ENCODE data around the gene SLC5A3. TPM values are rescaled to one million over a fixed set of nuclear protein-coding genes. Genes with fewer than 3 reads are reported as not detected.
A peak's percentile ranks its signal among the peaks of the same experiment; 100 is the strongest.

The SLC5A3 gene
- total RNA-seq, 2 donors from 2014 or later = 36.1 to 59.1 TPM

DNA sequence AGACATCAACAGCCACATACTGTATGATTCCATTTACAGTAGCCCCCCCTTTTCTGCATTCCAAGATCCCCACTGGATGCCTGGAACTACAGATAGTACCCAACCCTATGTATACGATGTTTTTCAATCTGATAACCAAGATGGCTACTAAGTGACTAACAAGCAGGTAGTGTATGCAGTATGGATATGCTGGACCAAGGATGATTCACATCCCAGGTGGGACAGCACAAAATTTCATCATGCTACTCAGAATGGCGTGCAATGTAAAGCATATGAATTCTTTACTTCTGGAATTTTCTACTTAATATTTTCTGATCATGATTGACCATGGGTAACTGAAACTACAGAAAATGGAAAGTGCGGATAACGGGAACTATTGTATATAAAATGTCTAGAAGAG, 30.0 kb upstream of the SLC5A3 start:
- DNase-seq (ENCODE audit: low spot score) (no peak), ATAC-seq (no peak)
- H3K4me1 Mint-ChIP-seq (ENCODE audit: low read depth in 2 of 2) = peaks cover 10 to 13% of the 10 kb centered on the region in 2 donors
- no peak overlapping the region for H3K27ac Mint-ChIP-seq
- H3K9me3 Mint-ChIP-seq = peaks cover 5% of the 10 kb centered on the region
- H3K4me3 Mint-ChIP-seq = no peak overlapping the region
- no peaks in the 10 kb centered on the region for H3K27me3 Mint-ChIP-seq
- no peaks in the 10 kb centered on the region for H3K36me3 Mint-ChIP-seq

DNA sequence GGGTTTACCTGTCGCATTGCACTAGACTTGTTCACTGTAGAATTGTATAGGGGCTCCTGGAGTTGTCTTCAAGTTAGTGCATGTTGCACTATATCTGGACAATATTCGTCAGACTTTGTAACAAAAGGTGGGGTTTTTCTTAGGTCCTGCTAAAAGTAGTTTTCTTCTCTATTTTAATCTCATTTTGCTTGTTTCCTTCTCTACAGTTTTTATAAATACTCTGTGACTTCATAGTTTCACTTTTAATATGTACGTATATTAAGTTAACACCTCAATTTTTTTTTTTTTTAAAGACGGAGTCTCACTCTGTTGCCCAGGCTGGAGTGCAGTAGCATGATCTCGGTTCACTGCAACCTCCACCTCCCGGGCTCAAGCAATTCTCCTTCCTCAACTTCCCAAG, 26.5 kb upstream of the SLC5A3 start:
- Mint-ChIP-seq H3K9me3 (peaks cover 5% of the 10 kb centered on the region), H3K36me3 (no peaks in the 10 kb centered on the region), H3K4me3 (peak overlapping the region; percentile 75), H3K4me1 (ENCODE audit: low read depth in 2 of 2) (peaks cover 10 to 13% of the 10 kb centered on the region in 2 donors), H3K27me3 (no peaks in the 10 kb centered on the region), H3K27ac (peak overlapping the region; percentile 65 to 89)
- peak; percentile 80 to 85 for ATAC-seq
- no peak for DNase-seq (ENCODE audit: low spot score)

DNA sequence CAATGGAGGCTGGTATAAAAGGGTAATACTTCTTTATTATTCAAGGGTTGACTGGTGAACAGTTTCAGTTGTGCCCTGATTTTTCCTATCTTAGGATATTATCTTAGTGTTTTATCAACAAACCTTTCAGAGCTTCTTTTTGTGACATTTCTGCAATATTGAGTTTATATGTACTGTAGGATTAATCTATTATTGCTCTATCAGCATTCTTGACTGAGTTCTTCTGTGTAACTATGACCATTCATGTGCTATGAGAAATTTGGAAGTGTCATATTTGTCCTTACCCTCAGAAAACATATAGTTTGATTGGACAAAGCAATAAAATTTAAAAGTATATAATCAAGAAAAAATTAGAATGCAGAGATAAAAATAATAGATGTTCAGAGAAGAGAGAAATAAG, 25.5 kb upstream of the SLC5A3 start:
- no peak for ATAC-seq
- Mint-ChIP-seq H3K4me3 (no peak overlapping the region), H3K9me3 (peaks cover 5% of the 10 kb centered on the region), H3K36me3 (no peaks in the 10 kb centered on the region), H3K27me3 (no peaks in the 10 kb centered on the region), H3K27ac (peak overlapping the region; percentile 65 to 89), H3K4me1 (ENCODE audit: low read depth in 2 of 2) (peaks cover 10 to 13% of the 10 kb centered on the region in 2 donors)
- DNase-seq (ENCODE audit: low spot score) = no peak

DNA sequence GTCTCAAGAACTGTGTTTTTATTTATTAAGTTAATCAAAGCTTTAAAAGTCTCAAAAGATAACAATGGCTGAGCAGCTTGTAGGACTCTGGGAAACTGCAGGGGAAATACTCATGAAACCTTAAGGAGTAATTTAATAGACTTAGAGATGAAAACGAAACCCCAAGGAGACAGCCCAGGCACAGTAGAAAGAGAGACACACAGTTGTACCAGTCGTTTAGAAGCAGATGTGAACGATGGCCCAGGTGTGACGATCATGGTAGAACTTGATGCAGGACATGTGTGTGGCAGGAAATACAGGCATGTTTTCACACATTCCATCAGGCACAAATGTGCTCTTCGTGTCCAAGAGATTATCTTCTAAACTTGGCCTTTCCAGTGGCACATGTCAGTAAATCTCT, 21.2 kb upstream of the SLC5A3 start:
- ATAC-seq (no peak), DNase-seq (ENCODE audit: low spot score) (no peak)
- H3K9me3 Mint-ChIP-seq = no peaks in the 10 kb centered on the region
- H3K27me3 Mint-ChIP-seq = no peaks in the 10 kb centered on the region
- no peak overlapping the region for H3K4me3 Mint-ChIP-seq
- no peaks in the 10 kb centered on the region for H3K36me3 Mint-ChIP-seq
- H3K4me1 Mint-ChIP-seq (ENCODE audit: low read depth in 2 of 2) = peaks cover 0 to under 1% of the 10 kb centered on the region in 2 donors
- no peak overlapping the region for H3K27ac Mint-ChIP-seq

DNA sequence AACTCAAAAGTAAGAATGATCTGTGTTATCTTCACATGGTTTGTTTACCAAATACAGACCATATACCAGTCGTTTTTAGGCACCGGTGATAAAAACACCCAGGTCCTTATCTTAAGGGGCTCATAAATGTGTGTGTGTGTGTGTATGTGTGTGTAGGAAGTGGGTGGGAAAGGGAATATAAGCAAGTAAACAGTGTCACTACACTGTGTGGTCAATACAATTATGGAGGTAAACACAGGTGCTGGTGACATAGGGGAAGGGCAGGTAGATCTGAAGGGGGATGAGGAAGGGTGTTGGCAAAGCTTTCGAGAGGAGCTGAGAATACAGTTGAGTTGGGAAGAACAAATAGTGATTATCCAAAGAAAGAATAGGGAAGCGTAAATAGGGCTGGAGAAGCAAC, 19.1 kb upstream of the SLC5A3 start:
- DNase-seq (ENCODE audit: low spot score) = no peak
- Mint-ChIP-seq H3K27me3 (no peaks in the 10 kb centered on the region), H3K4me3 (no peak overlapping the region), H3K4me1 (ENCODE audit: low read depth in 2 of 2) (no peaks in the 10 kb centered on the region), H3K36me3 (no peaks in the 10 kb centered on the region), H3K27ac (no peak overlapping the region), H3K9me3 (no peaks in the 10 kb centered on the region)
- ATAC-seq = no peak

GRCh38 chr21:34055615-34056014, 17.8 kb upstream of the SLC5A3 start:
- Mint-ChIP-seq H3K4me1 (ENCODE audit: low read depth in 2 of 2) (no peaks in the 10 kb centered on the region), H3K27me3 (no peaks in the 10 kb centered on the region), H3K36me3 (no peaks in the 10 kb centered on the region), H3K9me3 (no peaks in the 10 kb centered on the region), H3K4me3 (no peak overlapping the region), H3K27ac (peak overlapping the region; percentile 26 to 39)
- DNase-seq (ENCODE audit: low spot score) = no peak
- ATAC-seq = no peak

DNA sequence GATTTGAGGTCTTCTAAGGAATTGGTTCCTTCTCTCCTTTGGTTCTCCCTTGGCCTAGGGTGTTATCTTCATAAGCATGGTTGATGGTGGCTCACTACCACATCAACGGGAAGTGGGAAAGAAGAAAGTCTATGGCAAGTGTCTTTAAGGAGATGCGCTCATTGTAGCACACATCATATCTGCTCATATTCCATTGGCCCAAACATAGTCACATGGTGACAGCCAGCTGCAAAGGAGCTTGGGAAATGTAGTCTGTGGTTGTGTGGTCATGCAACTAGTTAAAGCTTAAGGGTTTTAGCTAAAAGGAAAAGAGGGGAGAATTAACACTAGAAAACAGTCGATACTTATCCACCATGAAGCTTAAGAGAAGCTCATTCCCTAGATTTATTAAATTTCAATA, 11.4 kb upstream of the SLC5A3 start:
- no peak for ATAC-seq
- no peak for DNase-seq (ENCODE audit: low spot score)
- H3K4me3 Mint-ChIP-seq = no peak overlapping the region
- H3K4me1 Mint-ChIP-seq (ENCODE audit: low read depth in 2 of 2) = peaks cover 0 to 2% of the 10 kb centered on the region in 2 donors
- H3K27me3 Mint-ChIP-seq = no peaks in the 10 kb centered on the region
- no peaks in the 10 kb centered on the region for H3K9me3 Mint-ChIP-seq
- no peak overlapping the region for H3K27ac Mint-ChIP-seq
- no peaks in the 10 kb centered on the region for H3K36me3 Mint-ChIP-seq

DNA sequence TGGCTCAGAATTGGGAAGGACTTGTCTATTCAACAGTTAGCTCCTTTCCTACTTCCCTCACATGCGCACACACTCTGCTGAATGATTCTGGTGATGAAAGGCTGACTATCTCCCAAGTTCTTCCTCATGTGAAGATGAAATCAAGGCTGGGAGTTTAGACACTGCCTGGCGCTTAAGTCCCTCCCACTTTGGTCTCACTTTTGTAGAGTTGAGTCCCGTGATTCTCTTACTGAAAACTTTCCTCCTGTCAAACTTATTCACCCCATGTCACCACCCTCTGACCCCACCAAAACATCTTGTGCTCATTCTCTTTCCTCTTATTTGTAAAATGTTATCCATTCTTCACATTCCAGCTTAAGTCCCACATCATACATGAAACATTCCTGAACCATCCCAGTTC, 8.4 kb upstream of the SLC5A3 start:
- Mint-ChIP-seq H3K27ac (no peak overlapping the region), H3K9me3 (no peaks in the 10 kb centered on the region), H3K4me1 (ENCODE audit: low read depth in 2 of 2) (peaks cover 0 to 10% of the 10 kb centered on the region in 2 donors), H3K36me3 (no peaks in the 10 kb centered on the region), H3K4me3 (no peak overlapping the region), H3K27me3 (no peaks in the 10 kb centered on the region)
- ATAC-seq (no peak), DNase-seq (ENCODE audit: low spot score) (no peak)

- peaks cover 23% of the 10 kb centered on the region for H3K36me3 Mint-ChIP-seq
- H3K27me3 Mint-ChIP-seq = no peaks in the 10 kb centered on the region
- peak overlapping the region; percentile 47 to 54 for H3K27ac Mint-ChIP-seq
Observed at GRCh38 chr21:34071683-34072082, 1.7 kb upstream of the SLC5A3 start.

DNA sequence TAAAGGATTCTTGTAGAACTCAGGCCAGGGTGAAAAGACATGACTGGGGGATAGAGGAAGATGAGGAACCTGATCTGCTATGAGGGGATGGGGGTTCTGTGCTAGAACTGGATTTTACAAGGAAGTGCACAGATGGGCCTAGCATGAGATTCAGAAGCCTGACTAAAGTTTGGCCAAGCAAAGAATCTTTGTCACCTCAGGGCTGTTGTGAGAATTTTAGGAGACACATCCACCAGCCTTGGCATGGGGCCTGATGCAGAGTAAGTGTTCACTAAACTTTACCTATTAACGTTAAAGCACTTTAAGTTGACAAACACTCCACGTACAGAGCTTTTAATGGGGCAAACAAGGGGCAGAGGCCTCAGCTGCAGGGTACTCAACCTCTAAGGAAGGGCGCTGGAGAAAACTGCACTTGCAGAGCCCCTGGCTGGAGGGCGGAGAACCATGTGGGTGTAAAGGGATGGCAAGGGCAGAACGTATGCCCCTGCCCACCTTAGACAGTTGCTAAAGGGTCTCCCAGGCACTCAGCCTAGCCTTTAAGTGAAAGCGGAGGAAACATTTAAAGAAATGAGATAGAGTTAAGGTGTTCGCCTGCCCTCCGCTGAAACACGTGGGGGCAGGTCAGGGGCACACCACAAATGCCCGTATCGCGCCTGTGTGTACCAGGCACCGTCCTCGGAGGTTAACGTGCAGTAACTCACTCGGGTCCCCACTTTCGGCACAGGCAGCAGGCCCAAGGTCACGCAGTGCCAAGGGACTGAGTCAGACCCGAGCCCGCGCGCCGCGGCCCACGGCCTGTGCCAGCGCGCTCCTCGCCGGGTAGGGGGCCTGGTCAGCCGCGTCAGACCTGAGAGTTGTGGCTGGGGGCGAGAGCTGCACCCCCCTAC, 990 bp upstream of the SLC5A3 start:
- no peaks in the 10 kb centered on the region for H3K27me3 Mint-ChIP-seq
- H3K9me3 Mint-ChIP-seq = no peaks in the 10 kb centered on the region
- peak overlapping the region; percentile 85 for H3K4me3 Mint-ChIP-seq
- peak overlapping the region; percentile 47 to 54 for H3K27ac Mint-ChIP-seq
- H3K36me3 Mint-ChIP-seq = peaks cover 28% of the 10 kb centered on the region
- ATAC-seq (peak; percentile 3 to 12), DNase-seq (ENCODE audit: low spot score) (no peak)
- peaks cover 42 to 49% of the 10 kb centered on the region in 2 donors for H3K4me1 Mint-ChIP-seq (ENCODE audit: low read depth in 2 of 2)

More at GRCh38 chr21:34071683-34072082, 1.7 kb upstream of the SLC5A3 start:
- no peak for ATAC-seq
- Mint-ChIP-seq H3K4me3 (peak overlapping the region; percentile 85), H3K9me3 (no peaks in the 10 kb centered on the region), H3K4me1 (ENCODE audit: low read depth in 2 of 2) (peaks cover 36 to 43% of the 10 kb centered on the region in 2 donors)
- DNase-seq (ENCODE audit: low spot score) = no peak

DNA sequence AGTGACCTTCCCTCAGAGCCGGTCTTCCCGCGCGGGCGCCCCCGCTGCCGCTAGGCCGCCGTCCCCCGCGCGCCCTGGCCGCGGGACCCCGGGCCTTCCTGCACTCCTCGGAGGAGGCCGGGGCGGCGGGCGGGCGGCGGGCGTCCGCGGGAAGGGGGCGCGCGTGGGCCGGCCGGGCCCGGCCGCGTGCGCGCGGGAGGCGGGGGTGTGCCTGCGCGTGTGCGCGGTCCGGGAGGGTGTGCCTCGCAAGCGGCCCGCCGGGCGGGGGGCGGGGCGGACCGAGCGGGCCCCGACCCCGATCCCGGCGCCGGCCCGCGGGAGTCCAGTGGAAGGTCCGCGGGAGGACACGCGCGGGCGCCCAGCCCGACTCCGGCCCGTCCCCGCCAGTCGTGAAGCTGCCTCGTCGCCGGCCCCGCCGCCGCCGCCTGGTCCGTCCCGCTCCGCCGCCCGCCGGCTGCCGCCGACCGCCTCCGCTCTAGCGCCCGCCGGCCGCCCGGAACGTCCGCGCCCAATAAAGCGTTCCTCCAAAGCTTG, 438 bp downstream of the SLC5A3 start:
- H3K9me3 Mint-ChIP-seq = no peaks in the 10 kb centered on the region
- H3K27ac Mint-ChIP-seq = peak overlapping the region; percentile 88 to 92
- H3K4me3 Mint-ChIP-seq = peak overlapping the region; percentile 95
- H3K27me3 Mint-ChIP-seq = no peaks in the 10 kb centered on the region
- peak; percentile 77 for DNase-seq (ENCODE audit: low spot score)
- H3K36me3 Mint-ChIP-seq = peaks cover 37% of the 10 kb centered on the region
- ATAC-seq = peak; percentile 79 to 81
- peaks cover 55 to 56% of the 10 kb centered on the region in 2 donors for H3K4me1 Mint-ChIP-seq (ENCODE audit: low read depth in 2 of 2)

GRCh38 chr21:34074283-34075090, 1.1 kb downstream of the SLC5A3 start:
- ATAC-seq (no peak), DNase-seq (ENCODE audit: low spot score) (no peak)
- peak overlapping the region; percentile 95 for H3K4me3 Mint-ChIP-seq
- peaks cover 39% of the 10 kb centered on the region for H3K36me3 Mint-ChIP-seq
- H3K27ac Mint-ChIP-seq = peak overlapping the region; percentile 88 to 92
- no peaks in the 10 kb centered on the region for H3K9me3 Mint-ChIP-seq
- H3K27me3 Mint-ChIP-seq = no peaks in the 10 kb centered on the region
- H3K4me1 Mint-ChIP-seq (ENCODE audit: low read depth in 2 of 2) = peaks cover 59 to 62% of the 10 kb centered on the region in 2 donors

- DNase-seq (ENCODE audit: low spot score) = no peak
- peak overlapping the region; percentile 88 to 92 for H3K27ac Mint-ChIP-seq
- peak overlapping the region; percentile 95 for H3K4me3 Mint-ChIP-seq
- H3K36me3 Mint-ChIP-seq = peaks cover 44% of the 10 kb centered on the region
- H3K4me1 Mint-ChIP-seq (ENCODE audit: low read depth in 2 of 2) = peaks cover 64 to 67% of the 10 kb centered on the region in 2 donors
- no peaks in the 10 kb centered on the region for H3K9me3 Mint-ChIP-seq
- no peaks in the 10 kb centered on the region for H3K27me3 Mint-ChIP-seq
- ATAC-seq = no peak
Observed at GRCh38 chr21:34075091-34075425, 1.7 kb downstream of the SLC5A3 start.

All from natural killer cell treated with Interleukin-12 subunit alpha and Interleukin-12 subunit beta and Interleukin-15 and Interleukin-18, amount 100 ng/mL, for 72 hours (primary cell).